Thymus (tissue), 11 donors: ENCODE results near the gene PLEKHM2. TPM values are rescaled to one million over a fixed set of nuclear protein-coding genes. Genes with fewer than 3 reads are reported as not detected.

Experiments used
- DNase-seq, 9 donors: peaks; one replicate each; pipeline ENCODE4 v3.0.0-alpha.2; 2013; ENCODE audit warnings: low spot score in 9 of 9, low read depth in 6 of 9, missing footprints in 1 of 9
- H3K27ac ChIP-seq, 2 donors: one replicate each; pipeline ENCODE4 v1.5.1; 2013; ENCODE audit warnings: control low read depth in 1 of 2, low read depth in 1 of 2, low read length in 1 of 2, mild to moderate bottlenecking in 1 of 2, moderate library complexity in 1 of 2
- H3K27me3 ChIP-seq, 2 donors: one replicate each; pipeline ENCODE4 v1.5.1; 2013; ENCODE audit warnings: low read length in 1 of 2; ENCODE audit not compliant: control insufficient read depth in 2 of 2, insufficient read depth in 1 of 2
- H3K36me3 ChIP-seq, 2 donors: one replicate each; pipeline ENCODE4 v1.5.1; 2013; ENCODE audit warnings: low read length in 1 of 2, mild to moderate bottlenecking in 1 of 2, moderate library complexity in 1 of 2; ENCODE audit not compliant: control insufficient read depth in 2 of 2, insufficient read depth in 2 of 2
- H3K4me1 ChIP-seq, 2 donors: one replicate each; pipeline ENCODE4 v1.5.1; 2013; ENCODE audit warnings: low read length in 2 of 2; ENCODE audit not compliant: control insufficient read depth in 2 of 2, insufficient read depth in 2 of 2
- H3K4me3 ChIP-seq, 2 donors: one replicate each; pipeline ENCODE4 v1.5.1; 2013; ENCODE audit warnings: low read length in 2 of 2, control low read depth in 1 of 2, mild to moderate bottlenecking in 1 of 2
- H3K9me3 ChIP-seq, 2 donors: one replicate each; pipeline ENCODE4 v1.5.1; 2013; ENCODE audit warnings: low read length in 1 of 2, mild to moderate bottlenecking in 1 of 2; ENCODE audit not compliant: control insufficient read depth in 2 of 2, insufficient read depth in 1 of 2
- WGBS: extraction: QIAGEN DNeasy Blood & Tissue Kit; methylation state at CpG from one replicate; pipeline ENCODE4 v1.1.7; 2013; 5-methylcytosine and 5-hydroxymethylcytosine counted together
- polyA plus RNA-seq: library from polyadenylated mRNA; stranded (reverse); fragments of 200-250 nt; gene quantifications from one replicate; pipeline ENCODE4 v1.2.3, GENCODE V29; 2013
- total RNA-seq: library from RNA; stranded (reverse); fragments of 120-200 nt; gene quantifications from one replicate; pipeline ENCODE4 v1.2.4, GENCODE V29; 2013
- donor health status: healthy.

The PLEKHM2 gene
- total and polyA plus RNA-seq, 2 donors, result 18.1 to 32.5 TPM

GRCh38 chr1:15680561-15681348 is 3.4 kb upstream of the PLEKHM2 start:
- peaks cover 5 to 6% of the 10 kb centered on the region in 2 donors for H3K4me1 ChIP-seq
- no peaks in the 10 kb centered on the region for H3K9me3 ChIP-seq
- H3K36me3 ChIP-seq, result no peaks in the 10 kb centered on the region
- H3K27me3 ChIP-seq, result no peaks in the 10 kb centered on the region
- H3K4me3 ChIP-seq, result no peak overlapping the region
- DNase-seq, result no peak
- no peak overlapping the region for H3K27ac ChIP-seq
- WGBS, result 94% methylated on average over 7 of the region's 7 CpGs

GRCh38 chr1:15681349-15682292 is 2.5 kb upstream of the PLEKHM2 start:
- no peaks in the 10 kb centered on the region for H3K27me3 ChIP-seq
- H3K36me3 ChIP-seq, result no peaks in the 10 kb centered on the region
- no peaks in the 10 kb centered on the region for H3K9me3 ChIP-seq
- peak overlapping the region in 1 of 2 donors; percentile 11 for H3K27ac ChIP-seq
- 95% methylated on average over 12 of the region's 12 CpGs for WGBS
- DNase-seq, result no peak
- peaks cover 5 to 6% of the 10 kb centered on the region in 2 donors for H3K4me1 ChIP-seq
- no peak overlapping the region for H3K4me3 ChIP-seq

- DNase-seq, result no peak
Observed at GRCh38 chr1:15682936-15683341, 1.2 kb upstream of the PLEKHM2 start.

GRCh38 chr1:15683345-15684039 is 628 bp upstream of the PLEKHM2 start:
- Histone ChIP-seq H3K27ac (peak overlapping the region; percentile 83 to 96), H3K4me1 (peaks cover 5 to 6% of the 10 kb centered on the region in 2 donors), H3K27me3 (no peaks in the 10 kb centered on the region), H3K36me3 (no peaks in the 10 kb centered on the region), H3K9me3 (no peaks in the 10 kb centered on the region), H3K4me3 (peak overlapping the region; percentile 81 to 96)
- WGBS, result 48% methylated on average over 18 of the region's 18 CpGs
- DNase-seq, result no peak

More at GRCh38 chr1:15682936-15683341, 1.2 kb upstream of the PLEKHM2 start:
- Histone ChIP-seq H3K9me3 (no peaks in the 10 kb centered on the region), H3K36me3 (no peaks in the 10 kb centered on the region), H3K27me3 (no peaks in the 10 kb centered on the region), H3K27ac (no peak overlapping the region), H3K4me3 (no peak overlapping the region), H3K4me1 (peaks cover 5 to 6% of the 10 kb centered on the region in 2 donors)
- WGBS, result 96% methylated on average over 4 of the region's 4 CpGs

GRCh38 chr1:15684468-15685291 is 560 bp downstream of the PLEKHM2 start:
- H3K4me3 ChIP-seq, result peak overlapping the region; percentile 75 to 96
- H3K27me3 ChIP-seq, result no peaks in the 10 kb centered on the region
- DNase-seq, result peak in 2 of 9 donors; percentile 18 to 47
- WGBS, result 2% methylated on average over 69 of the region's 72 CpGs
- H3K36me3 ChIP-seq, result peaks cover 0 to 2% of the 10 kb centered on the region in 2 donors
- H3K9me3 ChIP-seq, result no peaks in the 10 kb centered on the region
- H3K27ac ChIP-seq, result peak overlapping the region; percentile 46 to 96
- H3K4me1 ChIP-seq, result peaks cover 5 to 6% of the 10 kb centered on the region in 2 donors

- 89% methylated on average over 4 of the region's 4 CpGs for WGBS
- no peaks in the 10 kb centered on the region for H3K9me3 ChIP-seq
- H3K4me1 ChIP-seq, result peaks cover 5 to 6% of the 10 kb centered on the region in 2 donors
- no peak overlapping the region for H3K4me3 ChIP-seq
- H3K36me3 ChIP-seq, result peaks cover 0 to 4% of the 10 kb centered on the region in 2 donors
- no peak overlapping the region for H3K27ac ChIP-seq
- no peaks in the 10 kb centered on the region for H3K27me3 ChIP-seq
- no peak for DNase-seq
Observed at GRCh38 chr1:15685820-15686219, 1.7 kb downstream of the PLEKHM2 start.

- H3K4me3 ChIP-seq, result no peak overlapping the region
- H3K27ac ChIP-seq, result no peak overlapping the region
- 86% methylated on average over 2 of the region's 2 CpGs for WGBS
- H3K27me3 ChIP-seq, result no peaks in the 10 kb centered on the region
- peaks cover 5 to 6% of the 10 kb centered on the region in 2 donors for H3K4me1 ChIP-seq
- no peak for DNase-seq
- peaks cover 0 to 4% of the 10 kb centered on the region in 2 donors for H3K36me3 ChIP-seq
- H3K9me3 ChIP-seq, result no peaks in the 10 kb centered on the region
Observed at GRCh38 chr1:15687446-15687845, 3.3 kb downstream of the PLEKHM2 start.

GRCh38 chr1:15690317-15690716 is 6.2 kb downstream of the PLEKHM2 start:
- Histone ChIP-seq H3K4me3 (no peak overlapping the region), H3K9me3 (no peaks in the 10 kb centered on the region), H3K36me3 (peaks cover 0 to 4% of the 10 kb centered on the region in 2 donors), H3K27me3 (no peaks in the 10 kb centered on the region), H3K27ac (no peak overlapping the region), H3K4me1 (no peaks in the 10 kb centered on the region)
- DNase-seq, result no peak
- WGBS, result 98% methylated on average over 6 of the region's 6 CpGs
